ENCODE data around the gene NPHS1. TPM values are rescaled to one million over a fixed set of nuclear protein-coding genes. Genes with fewer than 3 reads are reported as not detected.
A peak's percentile ranks its signal among the peaks of the same experiment; 100 is the strongest.

The NPHS1 gene
- total and polyA plus RNA-seq, 4 donors, result not detected

DNA sequence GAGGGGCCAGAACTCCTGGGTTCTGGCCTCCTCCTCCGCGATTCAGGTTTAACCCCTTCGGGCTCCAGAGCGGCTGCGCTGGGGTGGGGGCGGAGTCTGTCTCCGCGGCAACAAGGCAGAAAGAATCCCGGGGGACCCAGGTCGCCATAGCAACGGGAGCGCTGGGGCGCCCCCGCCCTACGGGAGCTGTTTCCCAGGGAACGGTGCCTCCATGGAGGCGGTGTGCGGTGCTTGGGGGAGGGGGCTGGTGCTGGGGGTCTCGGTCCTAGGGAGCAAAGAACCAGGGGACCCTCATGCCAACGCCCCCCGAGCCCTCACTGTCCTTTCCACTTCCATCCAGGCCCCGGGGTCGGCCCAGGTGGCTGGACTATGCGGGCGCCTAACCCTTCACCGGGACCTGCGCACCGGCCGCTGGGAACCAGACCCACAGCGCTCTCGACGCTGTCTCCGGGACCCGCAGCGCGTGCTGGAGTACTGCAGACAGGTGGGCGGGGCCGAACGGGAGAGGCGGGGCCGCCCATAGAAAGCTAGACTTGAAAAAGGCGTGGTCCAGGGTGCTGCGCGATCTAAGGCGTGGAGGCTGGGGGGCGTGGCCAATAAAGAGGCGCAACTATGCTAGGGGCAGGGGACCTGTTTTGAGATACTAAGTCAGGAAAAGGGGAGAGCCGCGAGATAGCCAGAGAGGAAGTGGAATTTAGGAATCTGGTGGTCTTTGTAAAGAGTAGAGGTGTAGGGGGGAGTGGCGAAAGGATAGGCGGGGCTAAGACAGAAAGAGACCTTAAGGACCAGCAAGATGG lies 17.2 kb upstream of the NPHS1 start:
- peak; percentile 76 to 88 for DNase-seq
- no peak overlapping the region for H3K27ac ChIP-seq (ENCODE audit: low read depth in 1 of 2, low read length in 2 of 2)
- no peaks in the 10 kb centered on the region for H3K36me3 ChIP-seq (ENCODE audit: control insufficient read depth in 1 of 2, insufficient read depth in 2 of 2, low read length in 1 of 2)
- no peaks in the 10 kb centered on the region for H3K4me1 ChIP-seq (ENCODE audit: control insufficient read depth in 1 of 2, insufficient read depth in 2 of 2, low read length in 2 of 2)
- intact Hi-C loops (cut with DNase I), result loop anchor here in 1 of 2 donors (10.0 kb wide), 1 partner anchor 65 kb away; the partner anchor contains the start of gene LRFN3
- no peak for ATAC-seq (ENCODE audit: low FRiP score)
- 0 to 1% methylated on average over 51 of the region's 51 CpGs for WGBS, 2 donors
- H3K4me3 ChIP-seq (ENCODE audit: low read length in 2 of 2), result no peak overlapping the region
- no peaks in the 10 kb centered on the region for H3K27me3 ChIP-seq (ENCODE audit: control insufficient read depth in 1 of 2, insufficient read depth in 2 of 2, low read length in 1 of 2)
- no peaks in the 10 kb centered on the region for H3K9me3 ChIP-seq (ENCODE audit: control insufficient read depth, low read length)

DNA sequence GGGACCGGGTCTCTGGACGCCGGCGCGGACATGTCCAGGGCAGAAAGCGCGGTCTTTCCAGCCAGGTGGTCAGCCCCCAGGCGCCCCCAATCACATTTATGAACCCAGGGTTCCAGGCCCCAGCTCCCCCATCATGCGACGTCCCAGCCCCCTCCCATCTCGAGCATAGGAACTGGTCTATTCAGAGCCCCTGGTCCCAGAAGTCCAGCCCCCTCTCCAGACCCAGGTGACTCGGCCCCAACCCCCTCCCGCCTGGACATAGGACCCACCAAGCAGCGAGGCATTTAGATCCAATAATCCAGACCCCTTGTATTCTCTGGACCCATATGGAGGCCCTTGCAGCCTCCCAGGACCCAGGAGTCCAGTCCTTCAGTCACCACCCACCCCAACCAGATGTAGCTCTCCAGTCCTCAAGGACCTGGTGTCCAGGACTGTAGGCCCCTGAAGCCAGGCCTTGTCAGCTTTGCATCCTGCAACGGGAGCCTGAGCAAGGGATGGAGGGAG lies 16.6 kb upstream of the NPHS1 start:
- 1 to 2% methylated on average over 8 to 15 of the region's 15 CpGs for WGBS, 2 donors

DNA sequence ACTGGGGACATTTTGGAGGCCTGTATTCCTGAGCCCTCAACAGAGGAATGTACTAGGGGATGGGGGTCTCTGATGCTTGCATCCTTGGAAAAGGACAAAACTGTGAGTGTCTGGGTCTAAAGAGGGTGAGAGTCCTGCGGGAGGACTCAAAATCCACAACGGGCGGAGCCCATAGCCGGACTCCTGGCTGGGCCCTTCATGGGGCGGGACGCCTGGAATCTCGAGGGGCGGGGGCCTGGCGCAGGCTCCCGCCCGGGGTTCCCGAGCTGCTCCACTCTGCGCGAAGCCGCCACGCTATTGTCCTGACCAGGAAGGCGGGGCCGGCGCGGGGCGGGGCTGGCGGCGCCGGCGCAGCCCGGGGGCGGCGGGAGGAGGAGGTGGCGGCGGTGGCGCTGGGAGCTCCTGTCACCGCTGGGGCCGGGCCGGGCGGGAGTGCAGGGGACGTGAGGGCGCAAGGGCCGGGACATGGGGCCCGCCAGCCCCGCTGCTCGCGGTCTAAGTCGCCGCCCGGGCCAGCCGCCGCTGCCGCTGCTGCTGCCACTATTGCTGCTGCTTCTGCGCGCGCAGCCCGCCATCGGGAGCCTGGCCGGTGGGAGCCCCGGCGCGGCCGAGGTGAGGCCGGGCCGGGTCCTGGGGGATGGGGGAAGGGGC lies 16.0 kb upstream of the NPHS1 start, which contains the start of gene APLP1:
APLP1 (plus strand) TSS at position 403 of the 651 bp plus-strand sequence; CDS start at position 466, 63 bp downstream.
- no peaks in the 10 kb centered on the region for H3K36me3 ChIP-seq (ENCODE audit: control insufficient read depth in 1 of 2, insufficient read depth in 2 of 2, low read length in 1 of 2)
- peak; percentile 83 to 92 for DNase-seq
- H3K27me3 ChIP-seq (ENCODE audit: control insufficient read depth in 1 of 2, insufficient read depth in 2 of 2, low read length in 1 of 2), result no peaks in the 10 kb centered on the region
- intact Hi-C loops (cut with DNase I), result no loop called here
- H3K9me3 ChIP-seq (ENCODE audit: control insufficient read depth, low read length), result no peaks in the 10 kb centered on the region
- peak; percentile 88 for ATAC-seq (ENCODE audit: low FRiP score)
- 0 to 1% methylated on average over 50 to 60 of the region's 60 CpGs for WGBS, 2 donors
- H3K4me1 ChIP-seq (ENCODE audit: control insufficient read depth in 1 of 2, insufficient read depth in 2 of 2, low read length in 2 of 2), result no peaks in the 10 kb centered on the region
- peak within 1 kb of the TSS; percentile 32 to 51 for H3K4me3 ChIP-seq (ENCODE audit: low read length in 2 of 2)
- no peak within 1 kb of the TSS for H3K27ac ChIP-seq (ENCODE audit: low read depth in 1 of 2, low read length in 2 of 2)

More for the DNA sequence above, 16.6 kb upstream of the NPHS1 start:
- H3K4me3 ChIP-seq (ENCODE audit: low read length in 2 of 2), result peak overlapping the region; percentile 32 to 51
- intact Hi-C loops (cut with DNase I), result no loop called here
- DNase-seq (no peak), ATAC-seq (ENCODE audit: low FRiP score) (no peak)
- H3K4me1 ChIP-seq (ENCODE audit: control insufficient read depth in 1 of 2, insufficient read depth in 2 of 2, low read length in 2 of 2), result no peaks in the 10 kb centered on the region
- H3K36me3 ChIP-seq (ENCODE audit: control insufficient read depth in 1 of 2, insufficient read depth in 2 of 2, low read length in 1 of 2), result no peaks in the 10 kb centered on the region
- H3K27me3 ChIP-seq (ENCODE audit: control insufficient read depth in 1 of 2, insufficient read depth in 2 of 2, low read length in 1 of 2), result no peaks in the 10 kb centered on the region
- H3K27ac ChIP-seq (ENCODE audit: low read depth in 1 of 2, low read length in 2 of 2), result no peak overlapping the region
- no peaks in the 10 kb centered on the region for H3K9me3 ChIP-seq (ENCODE audit: control insufficient read depth, low read length)

DNA sequence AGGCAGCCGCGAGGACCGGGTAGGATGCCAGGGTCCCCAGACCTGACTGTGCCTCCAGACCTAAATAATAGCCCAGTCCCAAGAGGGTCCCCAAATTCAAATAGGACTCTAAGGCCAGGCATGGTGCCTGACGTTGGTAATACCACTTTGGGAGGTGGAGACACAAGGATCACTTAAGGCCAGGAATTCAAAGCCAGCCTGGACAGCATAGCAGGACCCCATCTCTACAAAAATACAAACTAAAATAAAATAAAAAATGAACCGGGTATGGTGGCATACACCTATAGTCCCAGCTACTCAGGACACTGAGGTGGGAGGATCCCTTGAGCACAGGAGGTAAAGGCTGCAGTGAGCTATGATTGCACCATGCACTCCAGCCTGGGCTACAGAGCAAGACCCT lies 10.7 kb upstream of the NPHS1 start:
- Histone ChIP-seq H3K9me3 (ENCODE audit: control insufficient read depth, low read length) (peaks cover 2% of the 10 kb centered on the region), H3K4me3 (ENCODE audit: low read length in 2 of 2) (no peak overlapping the region), H3K4me1 (ENCODE audit: control insufficient read depth in 1 of 2, insufficient read depth in 2 of 2, low read length in 2 of 2) (no peaks in the 10 kb centered on the region), H3K27ac (ENCODE audit: low read depth in 1 of 2, low read length in 2 of 2) (no peak overlapping the region), H3K27me3 (ENCODE audit: control insufficient read depth in 1 of 2, insufficient read depth in 2 of 2, low read length in 1 of 2) (no peaks in the 10 kb centered on the region), H3K36me3 (ENCODE audit: control insufficient read depth in 1 of 2, insufficient read depth in 2 of 2, low read length in 1 of 2) (no peaks in the 10 kb centered on the region)
- DNase-seq (no peak), ATAC-seq (ENCODE audit: low FRiP score) (no peak)
- intact Hi-C loops (cut with DNase I), result no loop called here
- WGBS, 2 donors, result 89 to 90% methylated on average over 5 of the region's 5 CpGs

DNA sequence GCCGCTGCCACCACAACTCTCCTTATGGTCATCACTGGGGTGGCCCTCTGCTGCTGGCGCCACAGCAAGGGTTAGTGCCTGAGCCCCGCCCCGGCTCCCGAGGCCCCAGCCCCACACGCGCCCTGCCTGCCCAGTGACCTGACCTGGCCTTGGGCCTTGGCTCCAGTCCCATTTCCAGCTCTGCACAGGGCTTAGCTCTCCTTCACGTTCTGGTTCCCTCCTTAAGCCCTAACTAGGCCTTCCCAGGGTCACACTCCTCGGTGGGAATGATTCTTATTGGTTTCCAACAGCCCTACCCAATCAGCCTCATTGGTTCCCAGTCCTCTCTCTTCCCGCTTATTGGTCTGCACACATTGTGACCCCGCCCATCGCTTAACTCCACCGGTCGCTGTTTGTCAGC lies 10.2 kb upstream of the NPHS1 start:
- WGBS, 2 donors, result 83 to 85% methylated on average over 12 to 14 of the region's 14 CpGs
- ATAC-seq (ENCODE audit: low FRiP score) (no peak), DNase-seq (no peak)
- Histone ChIP-seq H3K4me3 (ENCODE audit: low read length in 2 of 2) (no peak overlapping the region), H3K9me3 (ENCODE audit: control insufficient read depth, low read length) (peaks cover 2% of the 10 kb centered on the region), H3K36me3 (ENCODE audit: control insufficient read depth in 1 of 2, insufficient read depth in 2 of 2, low read length in 1 of 2) (no peaks in the 10 kb centered on the region), H3K4me1 (ENCODE audit: control insufficient read depth in 1 of 2, insufficient read depth in 2 of 2, low read length in 2 of 2) (no peaks in the 10 kb centered on the region), H3K27ac (ENCODE audit: low read depth in 1 of 2, low read length in 2 of 2) (no peak overlapping the region), H3K27me3 (ENCODE audit: control insufficient read depth in 1 of 2, insufficient read depth in 2 of 2, low read length in 1 of 2) (no peaks in the 10 kb centered on the region)
- intact Hi-C loops (cut with DNase I), result no loop called here

DNA sequence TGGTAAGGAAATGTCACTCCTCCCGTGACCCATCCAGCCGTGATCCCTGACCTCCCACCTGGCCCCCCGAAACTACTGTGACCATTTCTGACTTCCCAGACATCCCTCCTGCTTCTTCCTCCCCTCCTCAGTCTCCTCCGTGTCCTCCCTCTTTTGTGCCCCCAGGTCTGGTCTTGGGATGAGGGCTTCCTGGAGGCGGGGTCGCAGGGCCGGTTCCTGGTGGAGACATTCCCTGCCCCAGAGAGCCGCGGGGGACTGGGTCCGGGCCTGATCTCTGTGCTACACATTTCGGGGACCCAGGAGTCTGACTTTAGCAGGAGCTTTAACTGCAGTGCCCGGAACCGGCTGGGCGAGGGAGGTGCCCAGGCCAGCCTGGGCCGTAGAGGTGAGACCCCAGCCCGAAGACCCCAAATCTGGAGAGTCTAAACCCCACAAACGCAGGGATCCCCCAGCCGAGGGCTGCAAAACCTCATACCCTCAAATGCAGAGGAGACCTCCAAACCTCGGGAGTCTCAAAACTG lies 9.4 kb upstream of the NPHS1 start:
- WGBS, 2 donors, result 48% methylated on average over 19 of the region's 19 CpGs
- intact Hi-C loops (cut with DNase I), result no loop called here
- H3K27ac ChIP-seq (ENCODE audit: low read depth in 1 of 2, low read length in 2 of 2), result no peak overlapping the region
- H3K27me3 ChIP-seq (ENCODE audit: control insufficient read depth in 1 of 2, insufficient read depth in 2 of 2, low read length in 1 of 2), result no peaks in the 10 kb centered on the region
- no peaks in the 10 kb centered on the region for H3K36me3 ChIP-seq (ENCODE audit: control insufficient read depth in 1 of 2, insufficient read depth in 2 of 2, low read length in 1 of 2)
- DNase-seq (no peak), ATAC-seq (ENCODE audit: low FRiP score) (no peak)
- H3K4me3 ChIP-seq (ENCODE audit: low read length in 2 of 2), result no peak overlapping the region
- no peaks in the 10 kb centered on the region for H3K4me1 ChIP-seq (ENCODE audit: control insufficient read depth in 1 of 2, insufficient read depth in 2 of 2, low read length in 2 of 2)
- peaks cover 2% of the 10 kb centered on the region for H3K9me3 ChIP-seq (ENCODE audit: control insufficient read depth, low read length)

DNA sequence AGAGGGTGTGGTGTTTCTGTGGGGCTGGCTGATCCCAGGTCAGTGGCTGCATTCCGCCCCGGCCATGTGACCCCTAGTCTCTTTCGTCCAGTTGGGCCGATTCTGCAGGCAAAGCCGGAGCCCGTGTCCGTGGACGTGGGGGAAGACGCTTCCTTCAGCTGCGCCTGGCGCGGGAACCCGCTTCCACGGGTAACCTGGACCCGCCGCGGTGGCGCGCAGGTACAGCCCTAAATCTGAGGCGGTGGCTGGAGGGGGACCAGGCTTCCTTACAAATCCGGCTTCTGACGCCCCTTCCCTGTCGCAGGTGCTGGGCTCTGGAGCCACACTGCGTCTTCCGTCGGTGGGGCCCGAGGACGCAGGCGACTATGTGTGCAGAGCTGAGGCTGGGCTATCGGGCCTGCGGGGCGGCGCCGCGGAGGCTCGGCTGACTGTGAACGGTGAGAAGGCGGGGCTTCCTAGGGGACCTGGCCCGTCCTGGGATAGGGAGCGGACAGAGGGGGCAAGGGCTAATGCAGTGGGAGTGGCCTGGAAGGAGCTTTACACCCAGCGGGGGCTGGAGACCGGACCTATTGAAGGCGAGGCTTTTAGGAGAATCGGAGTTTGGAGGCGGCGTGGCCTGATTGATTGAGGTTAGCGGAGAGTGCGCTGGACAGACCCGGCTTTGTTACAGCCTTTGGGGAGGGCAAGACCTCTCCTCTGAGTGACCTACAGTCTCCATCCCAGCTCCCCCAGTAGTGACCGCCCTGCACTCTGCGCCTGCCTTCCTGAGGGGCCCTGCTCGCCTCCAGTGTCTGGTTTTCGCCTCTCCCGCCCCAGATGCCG lies 8.7 kb upstream of the NPHS1 start:
- H3K4me1 ChIP-seq (ENCODE audit: control insufficient read depth in 1 of 2, insufficient read depth in 2 of 2, low read length in 2 of 2), result no peaks in the 10 kb centered on the region
- H3K27me3 ChIP-seq (ENCODE audit: control insufficient read depth in 1 of 2, insufficient read depth in 2 of 2, low read length in 1 of 2), result no peaks in the 10 kb centered on the region
- H3K36me3 ChIP-seq (ENCODE audit: control insufficient read depth in 1 of 2, insufficient read depth in 2 of 2, low read length in 1 of 2), result no peaks in the 10 kb centered on the region
- no peak overlapping the region for H3K4me3 ChIP-seq (ENCODE audit: low read length in 2 of 2)
- ATAC-seq (ENCODE audit: low FRiP score), result peak; percentile 27
- no peak overlapping the region for H3K27ac ChIP-seq (ENCODE audit: low read depth in 1 of 2, low read length in 2 of 2)
- intact Hi-C loops (cut with DNase I), result no loop called here
- 11% methylated on average over 49 to 55 of the region's 55 CpGs for WGBS, 2 donors
- H3K9me3 ChIP-seq (ENCODE audit: control insufficient read depth, low read length), result peaks cover 2% of the 10 kb centered on the region
- no peak for DNase-seq

DNA sequence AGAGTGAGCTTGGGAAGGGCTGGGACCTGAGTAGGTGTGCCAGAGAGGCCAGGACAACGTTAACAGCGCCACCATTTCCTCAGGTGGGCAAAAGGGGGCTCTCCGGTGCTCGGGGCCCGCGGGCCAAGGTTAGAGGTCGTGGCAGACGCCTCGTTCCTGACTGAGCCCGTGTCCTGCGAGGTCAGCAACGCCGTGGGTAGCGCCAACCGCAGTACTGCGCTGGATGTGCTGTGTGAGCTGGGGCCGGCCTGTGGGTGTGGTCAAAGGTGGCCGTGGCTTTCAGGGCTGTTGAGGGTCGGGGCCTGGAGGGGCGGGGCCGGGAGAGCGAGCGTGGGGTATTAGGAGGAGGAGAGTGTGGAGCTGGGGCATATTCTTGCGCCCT lies 8.1 kb upstream of the NPHS1 start:
- WGBS, 2 donors, result 20 to 25% methylated on average over 24 of the region's 24 CpGs

More for the DNA sequence above, 8.1 kb upstream of the NPHS1 start:
- ATAC-seq (ENCODE audit: low FRiP score), result no peak
- intact Hi-C loops (cut with DNase I), result no loop called here
- Histone ChIP-seq H3K27ac (ENCODE audit: low read depth in 1 of 2, low read length in 2 of 2) (no peak overlapping the region), H3K9me3 (ENCODE audit: control insufficient read depth, low read length) (peaks cover 2% of the 10 kb centered on the region), H3K27me3 (ENCODE audit: control insufficient read depth in 1 of 2, insufficient read depth in 2 of 2, low read length in 1 of 2) (no peaks in the 10 kb centered on the region), H3K36me3 (ENCODE audit: control insufficient read depth in 1 of 2, insufficient read depth in 2 of 2, low read length in 1 of 2) (no peaks in the 10 kb centered on the region), H3K4me3 (ENCODE audit: low read length in 2 of 2) (no peak overlapping the region), H3K4me1 (ENCODE audit: control insufficient read depth in 1 of 2, insufficient read depth in 2 of 2, low read length in 2 of 2) (no peaks in the 10 kb centered on the region)
- no peak for DNase-seq

Data from aorta (tissue), 5 donors.